HG02759 (cell line): ENCODE data around the gene AFG1L.
"Not testable (repeated sequence)": the region's sequence is repeated elsewhere in the genome, so short reads cannot be mapped to it uniquely, and the experiment has no call there.

Experiments used
- ATAC-seq: cut with Tn5 transposase; IDR thresholded peaks from one replicate; pipeline ENCODE4 v1.9.1; 2021; ENCODE audit warnings: mild to moderate bottlenecking, moderate library complexity; ENCODE audit not compliant: unreplicated experiment

Gene AFG1L

DNA sequence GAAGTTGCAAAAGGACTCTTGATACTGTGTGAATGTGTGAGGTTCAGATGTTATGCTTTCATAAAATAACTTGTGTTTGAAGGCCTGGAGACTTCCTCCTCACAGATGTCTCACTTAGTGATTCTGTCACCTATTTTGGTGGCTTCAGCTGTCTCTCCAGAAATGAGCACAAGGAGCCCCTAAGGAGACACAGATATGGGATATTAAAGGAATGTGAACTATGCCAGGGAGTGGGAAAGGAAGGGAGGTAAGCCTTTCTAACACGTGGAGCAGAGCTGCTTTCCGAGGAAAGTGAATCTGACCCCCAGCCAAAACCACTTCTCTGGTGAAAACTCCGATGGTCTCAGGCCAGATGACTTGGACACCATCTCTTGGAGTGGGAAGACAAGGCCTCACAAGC is 255.4 kb downstream of the AFG1L start:
- no peak for ATAC-seq

DNA sequence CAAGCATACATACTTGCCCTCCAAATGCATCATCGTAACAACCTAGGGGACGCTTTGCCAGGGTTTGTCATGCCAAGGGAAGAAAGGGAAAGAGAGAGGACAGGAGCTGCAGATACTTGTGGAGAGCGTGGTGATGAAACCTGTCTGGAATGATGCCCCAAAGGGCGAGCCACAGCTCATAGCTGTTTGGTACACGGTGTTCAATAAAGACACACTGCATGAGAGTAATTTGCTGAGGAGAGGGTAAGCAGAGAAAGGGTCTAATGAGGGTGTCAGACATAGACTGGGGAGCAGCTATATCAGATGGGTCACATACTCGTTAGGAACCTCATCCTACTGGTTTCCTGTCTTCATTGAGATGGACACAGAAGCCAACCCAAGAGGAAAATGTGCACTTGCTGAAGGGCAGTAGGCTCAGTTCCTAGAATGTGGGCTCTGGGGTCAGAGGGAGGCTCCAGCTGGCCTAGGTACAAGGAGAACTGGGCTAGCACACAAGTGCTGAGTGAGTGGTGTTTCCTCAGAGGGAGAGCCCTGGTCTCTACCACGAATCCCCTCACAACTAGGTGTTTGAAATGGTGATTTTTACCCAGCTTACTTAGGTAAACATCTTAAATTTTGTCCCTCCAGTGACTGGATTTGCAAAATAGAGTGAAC is 260.7 kb downstream of the AFG1L start:
- ATAC-seq, result no peak

DNA sequence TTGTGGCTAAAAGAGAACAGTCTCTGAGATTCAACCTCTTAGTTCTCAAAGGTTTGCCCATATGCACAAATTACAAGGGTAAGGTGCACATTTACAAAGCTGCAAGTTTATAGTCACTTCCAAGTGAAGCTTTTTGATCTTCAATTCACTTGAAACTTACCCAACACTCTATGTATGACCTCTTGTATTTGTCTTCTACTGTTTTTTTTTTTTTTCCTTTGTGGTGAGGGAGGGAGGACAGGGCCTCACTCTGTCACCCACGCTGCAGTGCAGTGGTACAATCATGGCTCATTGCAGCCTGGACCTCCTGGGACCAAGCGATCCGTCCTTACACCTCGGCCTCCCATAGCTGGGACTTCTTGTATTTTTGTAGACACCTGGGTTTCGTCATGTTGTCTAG is 261.4 kb downstream of the AFG1L start:
- no peak for ATAC-seq

DNA sequence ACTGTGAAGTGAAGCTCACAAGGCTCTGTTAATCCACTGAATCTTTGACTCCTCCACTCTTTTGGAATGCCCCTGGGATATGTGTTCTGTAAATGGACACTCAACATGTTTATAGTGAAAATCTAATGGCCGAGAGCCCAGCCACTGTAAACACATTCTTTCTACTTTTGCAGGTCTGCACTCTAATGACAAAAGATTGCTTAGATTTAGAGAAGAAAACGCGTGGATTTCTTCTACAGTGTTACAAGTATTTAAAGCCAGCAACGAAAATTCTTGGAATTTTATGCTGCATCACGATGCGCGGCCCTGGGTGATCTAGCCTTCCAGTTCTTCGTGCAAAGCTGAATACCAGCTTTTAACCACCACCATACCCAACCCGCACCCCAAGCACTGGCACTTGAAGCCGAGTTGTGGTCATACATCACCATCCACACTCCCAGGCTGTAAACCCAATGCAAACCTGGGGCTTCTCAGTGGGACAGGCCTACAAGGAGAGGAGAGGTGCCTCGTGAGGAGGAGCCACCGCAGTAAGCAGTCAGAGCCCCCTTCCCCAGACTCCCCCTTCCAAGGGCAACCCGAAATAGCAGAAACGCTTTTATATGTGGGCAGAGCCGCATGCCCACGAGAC is 262.1 kb downstream of the AFG1L start:
- no peak for ATAC-seq

DNA sequence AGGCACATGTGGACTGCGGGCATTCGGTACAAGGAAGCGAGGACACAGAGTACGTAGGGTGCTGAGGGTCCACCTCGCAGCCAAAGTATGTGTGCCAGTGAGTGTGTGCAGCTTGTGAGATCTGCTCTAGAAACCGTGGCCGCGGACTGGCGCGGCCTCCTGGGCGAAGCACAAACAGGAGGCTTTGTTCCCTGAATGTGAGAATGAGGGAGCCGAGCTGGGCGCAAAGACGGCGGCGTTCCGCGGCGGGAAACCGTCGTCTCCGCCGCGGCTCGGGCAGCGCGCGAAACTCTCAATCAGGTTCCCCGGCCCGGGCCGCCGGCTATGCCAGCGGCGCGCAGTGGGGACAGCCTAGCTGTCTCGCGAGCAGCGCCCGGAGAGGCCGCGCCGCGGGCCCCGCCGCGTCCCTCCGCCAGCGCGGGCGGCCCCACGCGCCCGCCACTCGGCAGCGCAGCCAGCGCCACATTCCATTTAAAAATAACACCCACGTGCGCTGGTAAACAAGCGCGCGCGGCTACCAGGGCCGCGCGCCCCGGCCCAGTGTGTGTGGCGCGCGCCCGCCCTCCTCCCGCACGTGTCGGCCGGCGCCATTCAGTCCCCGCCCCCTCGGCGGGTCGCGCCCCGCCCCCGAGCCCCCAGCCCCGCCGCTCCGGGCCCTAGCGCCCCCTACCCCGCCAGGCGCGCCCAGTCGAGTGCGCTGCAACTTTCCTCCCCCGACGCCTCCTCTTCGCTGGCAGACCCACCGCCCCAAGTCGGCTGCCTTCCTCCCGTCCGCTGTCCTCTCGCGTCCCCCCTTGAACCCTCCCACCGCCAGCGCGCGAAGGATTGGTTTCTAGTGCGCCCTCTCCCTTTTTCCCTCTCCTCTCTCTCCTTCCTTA is 262.9 kb downstream of the AFG1L start:
- ATAC-seq, result no peak

DNA sequence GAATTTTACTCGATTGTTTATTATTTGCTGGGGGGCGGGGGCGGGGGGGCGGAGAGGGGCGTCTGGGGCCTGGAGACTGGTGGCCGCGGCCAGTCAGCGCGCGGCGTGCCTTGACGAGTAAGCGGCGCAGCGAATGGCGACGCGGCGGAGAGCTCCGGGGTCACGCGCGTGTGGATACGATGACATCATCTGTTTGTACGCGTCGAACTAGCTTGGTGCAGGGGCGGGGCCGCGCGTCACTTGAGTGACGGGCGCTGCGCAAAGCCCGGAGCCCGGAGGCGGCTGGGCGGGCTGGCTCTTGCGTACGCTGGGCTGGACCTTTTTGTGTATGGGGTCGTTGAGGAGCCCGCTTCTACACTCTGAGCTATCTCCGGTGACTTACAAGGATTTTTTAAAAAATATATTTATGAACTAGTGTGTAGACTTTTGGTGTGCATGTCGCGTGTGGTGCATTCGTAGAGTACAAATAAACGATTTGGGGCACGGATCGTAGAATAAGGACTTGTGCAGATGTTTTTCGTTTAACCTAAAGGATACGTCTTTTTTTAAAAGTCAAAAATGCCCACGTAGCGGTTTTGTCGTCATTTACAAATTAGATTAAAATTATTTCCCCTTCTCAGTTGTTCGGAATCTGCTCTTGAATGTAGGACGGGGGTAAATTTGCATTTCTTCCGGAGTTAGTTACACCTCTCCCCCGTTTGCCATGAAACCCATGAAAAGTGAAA is 263.7 kb downstream of the AFG1L start:
- peak; percentile 63 for ATAC-seq

DNA sequence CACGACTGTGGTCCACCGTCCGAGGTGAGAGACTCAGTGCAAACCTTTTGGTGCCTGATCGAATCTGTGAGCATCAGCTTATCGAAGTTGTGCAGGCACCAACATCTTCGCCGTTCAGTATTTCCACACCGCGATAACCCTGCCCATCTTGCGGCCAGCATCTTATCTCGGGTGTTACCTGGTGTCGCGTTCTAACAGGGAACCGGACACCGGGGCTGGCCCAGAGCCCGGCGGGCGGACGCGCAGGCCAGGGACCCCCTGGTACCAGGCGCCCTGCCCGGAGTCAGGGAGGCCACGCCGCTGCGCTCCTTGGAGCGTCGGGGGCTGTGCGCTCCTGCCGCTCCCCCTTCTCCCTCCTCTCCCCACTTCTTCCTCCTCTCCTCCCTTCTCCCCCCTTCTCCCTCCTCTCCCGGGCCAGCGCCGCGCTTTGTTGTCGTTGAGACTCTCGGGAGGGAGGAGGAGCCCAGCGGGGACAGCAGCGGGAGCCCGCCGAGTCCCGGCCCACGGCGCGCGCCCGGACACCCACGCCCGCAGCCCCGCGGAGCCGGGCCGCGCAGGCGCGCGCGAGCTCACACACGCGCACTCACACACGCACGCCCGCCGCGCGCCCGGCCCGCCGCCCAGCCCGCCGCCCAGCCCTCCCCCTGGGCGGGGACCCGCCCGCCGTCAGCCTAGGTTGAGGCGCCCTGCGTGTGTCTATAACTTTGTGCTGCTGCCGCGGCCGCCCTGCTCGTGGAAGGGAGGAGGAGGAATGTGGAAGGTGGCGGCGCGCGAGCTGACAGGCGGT is 264.4 kb downstream of the AFG1L start:
- ATAC-seq, result peak; percentile 55

DNA sequence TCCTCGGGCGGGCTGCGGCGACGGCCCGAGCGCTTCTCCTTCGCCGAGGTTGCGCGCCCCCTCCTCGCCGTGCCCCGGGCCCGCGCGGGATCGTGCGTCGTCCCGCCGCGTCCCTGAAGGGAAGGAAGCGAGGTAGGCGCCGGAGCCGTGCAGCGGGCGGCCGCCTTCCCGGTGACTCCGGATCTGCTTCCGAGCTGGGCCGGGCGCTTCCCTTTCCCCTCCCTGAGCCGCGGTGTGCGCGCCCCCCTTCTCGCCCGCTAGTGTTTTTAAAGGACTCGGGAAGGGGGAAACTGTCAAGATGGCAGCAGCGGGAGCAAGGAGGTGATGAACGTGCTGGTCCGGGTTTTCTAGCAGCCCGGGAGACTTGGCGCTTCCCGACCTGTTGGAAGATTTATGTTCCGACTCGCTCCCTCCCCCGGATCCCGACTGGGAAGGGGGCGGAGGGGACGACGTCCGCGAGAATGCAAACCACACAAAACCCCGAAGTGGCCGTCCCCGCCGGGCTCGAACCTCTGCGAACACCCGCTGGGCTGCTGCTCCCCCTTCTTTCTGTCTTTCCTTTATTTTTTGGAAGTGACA is 265.1 kb downstream of the AFG1L start:
- ATAC-seq, result no peak

DNA sequence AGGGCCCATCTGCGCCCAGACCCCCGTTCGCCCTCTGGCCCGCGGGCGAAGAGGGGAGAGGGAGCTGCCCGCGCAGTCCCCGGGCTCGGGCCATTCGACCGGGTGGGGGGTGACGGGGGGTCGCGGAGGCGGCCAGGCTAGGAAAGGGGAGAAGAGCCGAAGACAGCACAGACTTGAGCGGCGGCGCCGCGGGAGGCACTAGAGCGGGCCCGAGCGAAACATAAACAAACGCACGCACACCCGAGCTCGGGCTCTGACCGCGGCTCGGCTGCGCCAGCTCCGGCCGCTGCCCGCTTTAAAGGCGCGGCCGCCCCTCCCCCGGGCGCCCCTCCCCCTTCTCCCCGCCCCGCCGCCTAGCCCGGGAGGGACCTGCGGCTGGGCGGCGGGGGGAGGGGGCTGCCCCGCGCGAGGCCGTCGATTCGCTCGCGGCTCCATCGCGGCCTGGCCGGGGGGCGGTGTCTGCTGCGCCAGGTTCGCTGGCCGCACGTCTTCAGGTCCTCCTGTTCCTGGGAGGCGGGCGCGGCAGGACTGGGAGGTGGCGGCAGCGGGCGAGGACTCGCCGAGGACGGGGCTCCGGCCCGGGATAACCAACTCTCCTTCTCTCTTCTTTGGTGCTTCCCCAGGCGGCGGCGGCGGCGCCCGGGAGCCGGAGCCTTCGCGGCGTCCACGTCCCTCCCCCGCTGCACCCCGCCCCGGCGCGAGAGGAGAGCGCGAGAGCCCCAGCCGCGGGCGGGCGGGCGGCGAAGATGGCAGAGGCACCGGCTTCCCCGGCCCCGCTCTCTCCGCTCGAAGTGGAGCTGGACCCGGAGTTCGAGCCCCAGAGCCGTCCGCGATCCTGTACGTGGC is 265.8 kb downstream of the AFG1L start, which contains the start of gene FOXO3:
Gene FOXO3 (plus strand): TSS at position 455 of the 846 bp plus-strand sequence. CDS start 292 bp downstream, at position 747.
- no peak for ATAC-seq

DNA sequence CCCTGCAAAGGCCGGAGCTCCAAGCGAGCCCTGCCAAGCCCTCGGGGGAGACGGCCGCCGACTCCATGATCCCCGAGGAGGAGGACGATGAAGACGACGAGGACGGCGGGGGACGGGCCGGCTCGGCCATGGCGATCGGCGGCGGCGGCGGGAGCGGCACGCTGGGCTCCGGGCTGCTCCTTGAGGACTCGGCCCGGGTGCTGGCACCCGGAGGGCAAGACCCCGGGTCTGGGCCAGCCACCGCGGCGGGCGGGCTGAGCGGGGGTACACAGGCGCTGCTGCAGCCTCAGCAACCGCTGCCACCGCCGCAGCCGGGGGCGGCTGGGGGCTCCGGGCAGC is 266.4 kb downstream of the AFG1L start:
- ATAC-seq, result not testable (repeated sequence)

DNA sequence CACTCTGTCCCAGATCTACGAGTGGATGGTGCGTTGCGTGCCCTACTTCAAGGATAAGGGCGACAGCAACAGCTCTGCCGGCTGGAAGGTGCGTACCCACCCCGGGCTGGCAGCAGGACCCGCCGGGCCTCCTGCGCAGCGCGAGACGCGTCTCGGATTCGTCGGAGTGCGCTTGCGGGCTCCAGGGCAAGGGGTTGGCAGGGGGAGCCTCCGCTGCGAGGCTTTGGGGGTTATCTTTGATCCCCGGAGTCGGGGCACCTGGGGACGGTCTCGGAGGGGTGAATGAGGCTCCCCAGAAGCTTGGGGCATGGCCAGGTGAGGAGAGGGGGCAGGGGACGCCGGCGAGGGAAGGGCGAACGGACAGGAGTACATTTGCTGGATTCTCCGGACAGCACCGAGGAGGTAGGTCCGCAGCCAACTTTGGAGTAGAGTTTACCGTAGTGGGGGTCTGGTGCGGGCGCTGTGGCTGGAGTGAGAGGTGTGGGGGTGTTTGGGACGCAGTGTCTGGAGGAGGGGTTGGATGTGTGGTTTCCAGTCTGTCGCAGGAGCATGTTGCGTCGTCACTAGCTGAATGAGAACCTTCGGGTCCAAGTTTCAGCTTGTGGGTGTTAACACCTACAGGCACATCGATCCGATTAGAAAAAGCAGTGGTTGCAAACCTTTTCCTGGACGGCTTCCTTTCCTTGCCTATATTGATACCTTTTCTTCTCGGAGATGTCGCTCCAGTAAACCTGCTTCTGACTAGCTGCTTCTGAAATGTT is 267.1 kb downstream of the AFG1L start:
- ATAC-seq, result no peak

DNA sequence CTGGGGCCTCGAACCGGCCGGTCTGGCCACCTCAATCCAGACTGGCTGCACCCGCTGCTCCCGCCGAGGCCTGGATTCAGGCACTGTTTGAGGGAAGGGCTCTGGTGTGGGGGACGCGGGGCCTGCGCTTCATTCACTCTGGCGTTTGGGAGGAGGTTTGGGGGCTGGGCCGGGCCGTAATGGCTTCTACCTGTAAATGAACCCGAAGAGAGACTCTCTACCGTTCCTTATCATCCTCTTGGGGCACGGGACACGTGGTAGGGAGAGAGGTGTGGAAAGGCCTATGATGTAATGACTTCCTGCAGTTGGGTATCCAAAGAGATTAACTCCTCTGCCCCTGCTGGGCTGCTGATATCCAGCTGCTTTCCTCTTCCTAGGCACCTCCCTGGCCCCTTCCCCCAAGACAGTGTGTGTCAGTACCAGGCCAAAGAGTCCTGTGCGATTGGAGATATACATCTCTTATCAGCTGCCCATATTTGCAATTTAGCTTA is 267.7 kb downstream of the AFG1L start:
- no peak for ATAC-seq

DNA sequence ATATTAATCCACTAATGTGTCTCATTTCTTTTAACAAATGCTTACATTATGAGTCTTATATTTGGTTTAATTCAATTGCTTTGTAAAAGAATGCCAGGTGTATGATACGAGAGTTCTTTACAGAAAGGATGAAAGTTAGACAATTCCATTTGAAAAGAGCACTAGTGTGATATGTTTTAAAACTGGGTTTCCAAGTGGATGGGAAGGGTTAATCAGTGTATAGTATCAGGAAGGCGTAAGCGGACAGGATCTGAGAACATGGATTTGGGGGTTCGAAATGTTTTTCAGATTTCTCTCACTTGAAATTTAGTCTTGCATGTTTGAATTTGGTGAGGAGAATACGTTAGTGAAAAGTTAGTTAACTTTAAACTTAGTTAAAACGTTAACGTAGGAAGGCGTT is 268.4 kb downstream of the AFG1L start:
- no peak for ATAC-seq

DNA sequence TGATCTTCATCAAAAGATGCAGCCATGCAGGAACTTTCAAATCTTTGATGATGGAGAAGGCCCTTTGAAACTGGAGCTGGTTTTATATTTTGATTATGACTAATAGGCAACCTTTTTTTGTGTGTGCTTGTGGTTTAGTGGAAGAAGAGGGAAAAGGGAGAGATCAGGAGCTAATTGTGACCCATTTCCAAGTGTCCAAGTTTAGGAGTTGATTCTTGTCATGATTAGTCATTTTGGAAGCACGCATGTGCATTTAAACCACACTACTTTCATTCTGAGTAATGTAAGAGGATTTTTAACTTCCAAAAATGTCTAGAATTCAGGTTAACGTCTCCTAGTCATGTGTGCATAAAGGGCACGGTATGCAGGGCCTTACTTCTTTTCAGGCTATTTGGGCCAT is 269.3 kb downstream of the AFG1L start:
- no peak for ATAC-seq

DNA sequence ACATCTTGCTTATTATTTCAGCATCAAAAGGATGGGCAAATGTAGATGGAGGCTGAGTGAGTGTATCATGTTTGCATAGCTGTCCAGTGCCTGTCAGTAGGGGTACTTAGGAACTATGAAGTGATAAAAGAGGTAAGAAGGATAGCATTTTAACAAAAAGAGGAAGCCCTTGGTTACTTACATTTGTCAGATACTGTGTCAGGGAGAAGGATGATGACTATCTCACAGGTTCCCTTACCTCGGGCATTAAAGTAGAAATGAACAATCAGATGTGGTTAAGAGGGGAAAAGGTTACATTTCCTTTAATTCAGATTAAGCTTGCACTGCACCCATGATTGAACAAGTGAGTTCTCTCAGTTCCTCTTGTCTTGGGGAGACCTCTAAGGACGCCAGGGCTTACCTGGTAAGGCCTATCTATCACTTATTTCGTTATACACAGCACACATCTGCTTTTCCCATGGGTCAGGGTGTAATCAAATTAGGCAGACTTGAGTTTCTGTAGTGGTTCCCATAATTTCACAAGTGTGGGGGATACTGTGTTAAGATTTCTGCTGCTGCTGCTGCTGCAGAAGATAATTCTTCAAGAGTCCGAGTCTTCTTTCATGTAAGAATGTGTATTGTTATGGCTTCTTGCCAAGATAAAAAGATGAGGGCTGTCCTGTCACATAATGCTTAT is 270.4 kb downstream of the AFG1L start:
- ATAC-seq, result peak; percentile 80

DNA sequence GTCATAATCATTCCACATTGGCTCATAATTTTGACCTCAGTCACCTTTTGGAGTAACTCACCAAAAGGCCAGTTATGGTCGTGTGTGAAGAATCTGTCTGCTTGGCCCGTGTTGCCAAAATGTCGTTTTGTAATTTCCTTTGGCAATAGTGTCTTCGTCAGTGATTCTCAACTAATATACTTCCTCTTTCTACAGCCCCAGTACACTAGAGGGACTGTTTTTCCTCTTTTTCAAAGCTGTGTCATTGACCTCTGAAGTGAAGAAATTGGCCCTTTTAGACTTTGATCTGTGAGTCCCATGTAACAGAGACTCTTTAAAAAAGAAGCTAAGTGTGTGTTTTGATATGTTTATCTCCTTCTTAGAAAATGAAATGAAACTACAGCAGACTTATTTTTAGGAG is 271.0 kb downstream of the AFG1L start:
- ATAC-seq, result peak; percentile 33

DNA sequence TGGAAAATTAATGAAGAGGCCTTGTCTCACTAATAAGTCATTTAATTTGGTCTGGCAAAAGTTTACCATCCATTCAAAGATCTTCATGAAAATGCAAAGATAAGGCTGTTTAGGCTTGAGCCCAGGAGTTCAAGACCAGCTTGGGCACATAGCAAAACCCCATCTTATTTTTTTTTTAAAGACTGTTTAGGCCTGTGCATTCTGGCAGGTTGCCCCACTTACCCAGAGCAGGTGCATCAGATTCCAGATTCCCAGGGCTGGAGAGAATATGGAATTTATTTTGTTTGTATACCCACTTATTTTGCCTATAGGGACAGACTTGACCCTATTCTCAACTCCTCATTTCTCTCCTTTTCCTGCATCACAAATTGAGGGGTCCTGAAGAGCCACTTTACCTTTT is 271.6 kb downstream of the AFG1L start:
- no peak for ATAC-seq

DNA sequence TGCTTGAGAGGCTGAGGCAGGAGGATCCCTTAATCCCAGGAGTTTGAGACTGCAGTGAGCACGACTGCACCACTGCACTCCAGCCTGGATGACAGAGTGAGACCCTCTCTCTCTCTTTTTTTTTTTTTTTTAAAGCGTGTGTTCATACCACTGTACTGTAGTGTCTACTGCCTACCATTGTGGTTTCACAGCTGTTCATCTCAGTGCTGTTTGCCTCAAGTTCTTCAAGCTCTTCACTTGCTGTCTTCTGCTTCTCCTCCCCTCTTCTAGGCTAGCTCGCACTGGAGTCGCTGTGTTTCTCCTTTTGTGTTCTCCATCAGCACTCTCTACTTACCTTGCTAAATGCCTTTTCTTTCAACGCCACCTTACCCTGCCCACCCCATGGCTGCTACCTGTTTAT is 273.2 kb downstream of the AFG1L start:
- no peak for ATAC-seq
